Measurements from ENCODE around the gene LAMC2. TPM values are rescaled to one million over a fixed set of nuclear protein-coding genes. Genes with fewer than 3 reads are reported as not detected.
"Not testable (repeated sequence)": the region's sequence is repeated elsewhere in the genome, so short reads cannot be mapped to it uniquely, and the experiment has no call there.

Gene LAMC2
- total RNA-seq, 1 donor from 2014 or later, result 0.36 TPM

GRCh38 chr1:183239793-183240525 lies 53.9 kb downstream of the LAMC2 start:
- H3K36me3 Mint-ChIP-seq, result no peaks in the 10 kb centered on the region
- no peak overlapping the region for H2AFZ ChIP-seq (replicated peaks)
- peaks cover 5% of the 10 kb centered on the region for H3K27me3 Mint-ChIP-seq (ENCODE audit: insufficient read depth, low read depth)
- peaks cover 27% of the 10 kb centered on the region for H3K4me1 ChIP-seq
- H4K20me1 ChIP-seq (ENCODE audit: low read depth), result no peaks in the 10 kb centered on the region
- TF ChIP-seq EZH2phosphoT487 (IDR thresholded peaks at IDR 0.05) (no peak), CTCF (IDR thresholded peaks at IDR 0.05) (no peak), EZH2 (IDR thresholded peaks at IDR 0.05) (no peak)
- no peaks in the 10 kb centered on the region for H3K27me3 ChIP-seq
- H3K36me3 ChIP-seq, result no peaks in the 10 kb centered on the region
- peaks cover 29% of the 10 kb centered on the region for H3K4me1 Mint-ChIP-seq
- H3K4me2 ChIP-seq, result no peak overlapping the region
- DNase-seq (ENCODE audit: low spot score), result no peak
- no peaks in the 10 kb centered on the region for H3K9me3 Mint-ChIP-seq
- no peaks in the 10 kb centered on the region for H3K79me2 ChIP-seq (ENCODE audit: low read depth)
- H3K27ac ChIP-seq, result no peak overlapping the region
- H3K4me3 ChIP-seq, result no peak overlapping the region
- peaks cover 13% of the 10 kb centered on the region for H3F3A ChIP-seq (ENCODE audit: low read depth)
- no peak overlapping the region for H3K9ac ChIP-seq
- no peak overlapping the region for H3K27ac Mint-ChIP-seq
- H3K9me3 ChIP-seq (ENCODE audit: low read depth), result no peaks in the 10 kb centered on the region
- no peak overlapping the region for H3K4me3 Mint-ChIP-seq

- no peak for DNase-seq (ENCODE audit: low spot score)
- Mint-ChIP-seq H3K36me3 (no peaks in the 10 kb centered on the region), H3K4me1 (peaks cover 23% of the 10 kb centered on the region), H3K9me3 (no peaks in the 10 kb centered on the region), H3K4me3 (no peak overlapping the region), H3K27me3 (ENCODE audit: insufficient read depth, low read depth) (peaks cover 3% of the 10 kb centered on the region), H3K27ac (no peak overlapping the region)
- no peak overlapping the region for H3K4me2 ChIP-seq
- H3K9ac ChIP-seq, result no peak overlapping the region
- no peak overlapping the region for H3K27ac ChIP-seq
- no peaks in the 10 kb centered on the region for H4K20me1 ChIP-seq (ENCODE audit: low read depth)
- no peaks in the 10 kb centered on the region for H3K9me3 ChIP-seq (ENCODE audit: low read depth)
- H3K36me3 ChIP-seq, result no peaks in the 10 kb centered on the region
- H3K4me3 ChIP-seq, result no peak overlapping the region
- H3F3A ChIP-seq (ENCODE audit: low read depth), result peaks cover 8% of the 10 kb centered on the region
- peaks cover 22% of the 10 kb centered on the region for H3K4me1 ChIP-seq
- H2AFZ ChIP-seq (replicated peaks), result no peak overlapping the region
- TF ChIP-seq EZH2 (IDR thresholded peaks at IDR 0.05) (no peak), CTCF (IDR thresholded peaks at IDR 0.05) (no peak), EZH2phosphoT487 (IDR thresholded peaks at IDR 0.05) (no peak)
- H3K79me2 ChIP-seq (ENCODE audit: low read depth), result no peaks in the 10 kb centered on the region
- H3K27me3 ChIP-seq, result no peaks in the 10 kb centered on the region
Observed at GRCh38 chr1:183240526-183240825, 54.4 kb downstream of the LAMC2 start.

- H3K27me3 ChIP-seq; H3K9ac ChIP-seq; H3K27ac Mint-ChIP-seq; H3K9me3 Mint-ChIP-seq; H2AFZ ChIP-seq (replicated peaks); H3K36me3 ChIP-seq; H3K4me3 ChIP-seq; H3F3A ChIP-seq (ENCODE audit: low read depth); H3K9me3 ChIP-seq (ENCODE audit: low read depth); DNase-seq (ENCODE audit: low spot score); H3K4me2 ChIP-seq; H3K36me3 Mint-ChIP-seq; H3K4me3 Mint-ChIP-seq; H3K79me2 ChIP-seq (ENCODE audit: low read depth); H3K27ac ChIP-seq; H4K20me1 ChIP-seq (ENCODE audit: low read depth); H3K27me3 Mint-ChIP-seq (ENCODE audit: insufficient read depth, low read depth): not testable (repeated sequence)
- H3K4me1 Mint-ChIP-seq, result peaks cover 20% of the 10 kb centered on the region
- H3K4me1 ChIP-seq, result peaks cover 18% of the 10 kb centered on the region
Observed at GRCh38 chr1:183240853-183241252, 54.8 kb downstream of the LAMC2 start.

- no peaks in the 10 kb centered on the region for H3K79me2 ChIP-seq (ENCODE audit: low read depth)
- no peaks in the 10 kb centered on the region for H3K9me3 Mint-ChIP-seq
- H3K4me1 Mint-ChIP-seq, result peaks cover 16% of the 10 kb centered on the region
- no peaks in the 10 kb centered on the region for H4K20me1 ChIP-seq (ENCODE audit: low read depth)
- H2AFZ ChIP-seq (replicated peaks), result no peak overlapping the region
- H3K4me1 ChIP-seq, result peaks cover 14% of the 10 kb centered on the region
- DNase-seq (ENCODE audit: low spot score), result no peak
- no peak overlapping the region for H3K9ac ChIP-seq
- no peak overlapping the region for H3K4me3 ChIP-seq
- no peak for TF ChIP-seq CTCF (IDR thresholded peaks at IDR 0.05)
- no peak for TF ChIP-seq EZH2 (IDR thresholded peaks at IDR 0.05)
- TF ChIP-seq EZH2phosphoT487 (IDR thresholded peaks at IDR 0.05), result no peak
- H3K36me3 ChIP-seq, result no peaks in the 10 kb centered on the region
- no peaks in the 10 kb centered on the region for H3K9me3 ChIP-seq (ENCODE audit: low read depth)
- no peak overlapping the region for H3K4me3 Mint-ChIP-seq
- no peaks in the 10 kb centered on the region for H3F3A ChIP-seq (ENCODE audit: low read depth)
- H3K27me3 Mint-ChIP-seq (ENCODE audit: insufficient read depth, low read depth), result no peaks in the 10 kb centered on the region
- no peaks in the 10 kb centered on the region for H3K36me3 Mint-ChIP-seq
- no peak overlapping the region for H3K4me2 ChIP-seq
- no peak overlapping the region for H3K27ac Mint-ChIP-seq
- no peaks in the 10 kb centered on the region for H3K27me3 ChIP-seq
- H3K27ac ChIP-seq, result no peak overlapping the region
Observed at GRCh38 chr1:183241471-183241870, 55.4 kb downstream of the LAMC2 start.

Data from neural progenitor cell (in vitro differentiated cells).